Measurements from ENCODE around the gene ITPKA.

The ITPKA gene

DNA sequence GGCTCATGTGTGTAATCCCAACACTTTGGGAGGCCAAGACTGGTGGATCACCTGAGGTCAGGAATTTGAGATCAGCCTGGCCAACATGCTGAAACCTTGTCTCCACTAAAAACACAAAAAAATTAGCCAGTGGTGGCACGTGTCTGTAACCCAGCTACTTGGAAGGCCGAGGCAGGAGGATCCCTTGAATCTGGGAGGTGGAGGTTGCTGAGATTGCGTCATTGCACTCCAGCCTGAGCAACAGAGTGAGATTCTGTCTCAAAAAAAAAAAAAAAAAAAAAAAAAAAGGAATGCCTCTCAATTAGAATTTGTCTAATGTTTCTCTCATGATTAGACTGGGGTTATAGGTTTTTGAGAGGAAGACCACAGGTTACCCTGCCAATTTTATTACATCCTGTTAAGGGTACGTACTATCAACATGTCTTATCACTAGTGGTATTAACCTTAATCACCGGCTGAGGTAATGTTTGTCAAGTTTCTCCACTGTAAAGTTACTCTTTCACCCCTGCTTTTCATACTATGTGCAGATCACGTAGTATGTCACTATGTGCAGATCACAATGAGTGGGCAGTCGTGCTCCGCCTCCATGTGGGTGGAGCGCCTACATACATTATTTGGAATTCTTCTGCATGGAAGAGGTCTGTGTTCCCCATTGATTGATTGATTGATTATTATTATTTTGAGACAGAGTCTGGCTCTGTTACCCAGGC, 56.5 kb downstream of the ITPKA start:
- TF ChIP-seq, protein P1, sequence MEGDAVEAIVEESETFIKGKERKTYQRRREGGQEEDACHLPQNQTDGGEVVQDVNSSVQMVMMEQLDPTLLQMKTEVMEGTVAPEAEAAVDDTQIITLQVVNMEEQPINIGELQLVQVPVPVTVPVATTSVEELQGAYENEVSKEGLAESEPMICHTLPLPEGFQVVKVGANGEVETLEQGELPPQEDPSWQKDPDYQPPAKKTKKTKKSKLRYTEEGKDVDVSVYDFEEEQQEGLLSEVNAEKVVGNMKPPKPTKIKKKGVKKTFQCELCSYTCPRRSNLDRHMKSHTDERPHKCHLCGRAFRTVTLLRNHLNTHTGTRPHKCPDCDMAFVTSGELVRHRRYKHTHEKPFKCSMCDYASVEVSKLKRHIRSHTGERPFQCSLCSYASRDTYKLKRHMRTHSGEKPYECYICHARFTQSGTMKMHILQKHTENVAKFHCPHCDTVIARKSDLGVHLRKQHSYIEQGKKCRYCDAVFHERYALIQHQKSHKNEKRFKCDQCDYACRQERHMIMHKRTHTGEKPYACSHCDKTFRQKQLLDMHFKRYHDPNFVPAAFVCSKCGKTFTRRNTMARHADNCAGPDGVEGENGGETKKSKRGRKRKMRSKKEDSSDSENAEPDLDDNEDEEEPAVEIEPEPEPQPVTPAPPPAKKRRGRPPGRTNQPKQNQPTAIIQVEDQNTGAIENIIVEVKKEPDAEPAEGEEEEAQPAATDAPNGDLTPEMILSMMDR (IDR thresholded peaks at IDR 0.05; ENCODE audit: extremely low read depth, insufficient read depth, missing control alignments): no peak
- in situ Hi-C loops (cut with MboI; ENCODE audit: low pct_unique_long_range_greater_than_20kb, low sequenced_read_pairs, unreplicated experiment): no loop called here
- DNase-seq (ENCODE audit: low spot score): no peak

Data from GM13977 (cell line).